Peyer's patch (tissue), 4 donors: ENCODE measurements around the gene NAV2.

Experiments
- POLR2A ChIP-seq, 2 donors: fragments of 450-650 bp; IDR thresholded peaks; one replicate each; pipeline ENCODE4 v1.5.1; 2017; ENCODE audit warnings: antibody characterized with exemption in 2 of 2, mild to moderate bottlenecking in 2 of 2, moderate library complexity in 2 of 2
- TF ChIP-seq, protein P1 (sequence below), 6 experiments: fragments of 450-650 bp in 4 of 6; fragments of 200-600 bp in 2 of 6; sonication (generic) in 1 of 6; IDR thresholded peaks; one replicate each; pipeline ENCODE4 v1.5.1; 2017 to 2019; ENCODE audit warnings: antibody characterized with exemption in 6 of 6, mild to moderate bottlenecking in 3 of 6, moderate library complexity in 1 of 6

DNA sequence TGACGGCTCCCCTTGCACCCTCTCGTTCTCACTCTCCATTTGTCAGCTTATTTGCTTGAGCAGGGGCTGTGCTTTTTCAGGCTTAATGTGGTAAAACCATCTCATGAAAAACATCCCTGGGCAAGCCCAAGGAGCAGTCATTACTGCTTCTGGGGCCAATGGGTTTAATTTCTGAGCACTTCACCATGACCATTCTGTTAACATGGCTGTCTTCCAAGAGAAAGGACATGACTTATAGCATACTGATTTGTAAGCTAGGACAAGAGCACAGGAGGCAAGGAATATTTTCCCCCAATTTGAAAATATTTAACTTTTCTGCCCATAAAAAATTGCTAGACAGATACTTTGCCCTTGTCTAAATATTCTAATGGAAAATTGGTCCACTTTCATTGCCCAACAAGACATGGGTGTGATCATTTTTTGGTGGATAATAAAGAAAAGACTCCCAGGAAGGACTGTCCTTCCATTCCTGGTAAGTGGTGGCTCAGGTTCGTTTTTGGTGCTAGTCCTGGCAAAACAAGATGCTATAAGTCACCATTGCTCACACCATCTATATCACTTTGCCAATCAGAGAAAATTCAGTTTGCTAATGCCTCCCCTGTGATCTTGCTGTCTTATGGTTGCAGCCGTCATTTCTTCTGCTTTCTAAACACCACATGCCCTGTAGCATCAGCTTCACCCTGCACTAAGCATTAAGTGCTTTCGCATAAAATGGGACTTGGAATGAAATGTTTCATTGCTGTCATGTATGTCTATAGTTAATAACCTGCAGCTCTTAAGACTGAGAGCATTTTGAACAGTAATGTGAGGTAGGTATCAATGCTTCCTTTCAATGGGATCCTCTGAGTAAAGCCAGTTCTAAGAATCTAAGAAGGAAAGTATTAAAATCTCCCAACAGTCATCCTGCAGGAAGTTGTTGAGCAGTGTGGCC is 339.1 kb downstream of the NAV2 start:
- TF ChIP-seq, protein P1, sequence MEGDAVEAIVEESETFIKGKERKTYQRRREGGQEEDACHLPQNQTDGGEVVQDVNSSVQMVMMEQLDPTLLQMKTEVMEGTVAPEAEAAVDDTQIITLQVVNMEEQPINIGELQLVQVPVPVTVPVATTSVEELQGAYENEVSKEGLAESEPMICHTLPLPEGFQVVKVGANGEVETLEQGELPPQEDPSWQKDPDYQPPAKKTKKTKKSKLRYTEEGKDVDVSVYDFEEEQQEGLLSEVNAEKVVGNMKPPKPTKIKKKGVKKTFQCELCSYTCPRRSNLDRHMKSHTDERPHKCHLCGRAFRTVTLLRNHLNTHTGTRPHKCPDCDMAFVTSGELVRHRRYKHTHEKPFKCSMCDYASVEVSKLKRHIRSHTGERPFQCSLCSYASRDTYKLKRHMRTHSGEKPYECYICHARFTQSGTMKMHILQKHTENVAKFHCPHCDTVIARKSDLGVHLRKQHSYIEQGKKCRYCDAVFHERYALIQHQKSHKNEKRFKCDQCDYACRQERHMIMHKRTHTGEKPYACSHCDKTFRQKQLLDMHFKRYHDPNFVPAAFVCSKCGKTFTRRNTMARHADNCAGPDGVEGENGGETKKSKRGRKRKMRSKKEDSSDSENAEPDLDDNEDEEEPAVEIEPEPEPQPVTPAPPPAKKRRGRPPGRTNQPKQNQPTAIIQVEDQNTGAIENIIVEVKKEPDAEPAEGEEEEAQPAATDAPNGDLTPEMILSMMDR (IDR thresholded peaks at IDR 0.05) = no peak
- TF ChIP-seq POLR2A (IDR thresholded peaks at IDR 0.05) = no peak
